CD4-positive, alpha-beta T cell treated with Interleukin-12 subunit alpha and Interleukin-12 subunit beta, for 1 hour (primary cell): ENCODE results near the gene CFAP70.
A peak's percentile ranks its signal among the peaks of the same experiment; 100 is the strongest.

Experiments
- DNase-seq: peaks from one replicate; pipeline ENCODE4 v3.0.0-alpha.2; 2020

The CFAP70 gene

DNA sequence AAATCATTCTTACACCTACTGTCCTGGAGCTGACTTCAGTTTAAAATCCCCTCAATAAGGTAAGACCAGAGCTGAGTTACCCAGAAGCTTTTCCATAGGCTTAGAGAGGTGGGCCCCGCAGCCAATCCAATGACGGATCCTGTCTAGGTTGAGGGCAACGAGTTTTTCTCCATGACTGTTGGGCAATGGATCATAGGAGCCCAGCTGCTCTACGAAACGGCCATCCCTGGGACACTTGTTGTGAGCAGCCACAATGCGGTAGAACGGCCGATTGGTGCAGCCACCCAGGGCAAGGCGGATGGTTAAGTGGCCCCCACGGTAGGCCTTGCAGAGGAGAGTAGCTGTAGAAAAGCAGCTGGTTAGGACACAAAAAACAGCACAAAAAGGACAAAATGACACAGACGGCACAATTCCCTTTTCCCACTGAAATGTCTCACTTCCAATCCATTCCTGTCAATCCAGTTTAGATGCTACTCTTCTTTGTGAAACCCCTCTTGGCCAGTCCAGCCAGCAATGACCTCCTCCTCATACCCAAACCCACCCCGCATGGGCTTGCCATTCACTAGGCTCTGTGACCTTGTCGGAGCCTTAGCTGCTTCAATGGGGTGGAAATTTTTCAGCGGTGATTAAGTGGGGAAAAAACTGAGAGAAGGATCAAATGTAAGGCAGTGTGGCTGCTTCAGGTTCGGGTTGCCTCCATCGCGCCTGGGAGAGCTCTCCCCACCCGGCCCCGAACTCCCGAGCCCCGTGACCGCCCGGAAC is 106.8 kb downstream of the CFAP70 start:
- no peak for DNase-seq

DNA sequence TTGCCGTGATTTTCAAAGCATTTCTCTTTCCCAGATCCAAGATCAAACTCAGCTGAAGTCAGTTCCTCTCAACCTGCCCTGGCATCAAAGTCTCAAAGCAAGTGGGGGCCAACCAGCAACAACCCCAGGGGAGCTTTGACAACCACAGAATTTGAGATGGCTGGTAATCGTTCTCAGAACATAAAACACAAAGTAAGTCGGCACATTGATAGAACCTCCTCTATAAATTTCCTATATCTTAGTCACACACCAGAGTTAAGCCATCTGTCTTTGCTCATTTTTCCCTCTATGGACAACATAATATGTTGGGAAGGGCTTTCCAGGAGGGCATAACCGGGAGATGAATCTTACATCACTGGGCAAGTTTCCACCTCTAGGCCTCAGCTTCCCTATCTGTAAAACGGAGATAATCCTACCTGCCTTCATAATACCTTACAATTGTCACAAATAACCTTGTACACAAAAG is 110.4 kb downstream of the CFAP70 start:
- no peak for DNase-seq

DNA sequence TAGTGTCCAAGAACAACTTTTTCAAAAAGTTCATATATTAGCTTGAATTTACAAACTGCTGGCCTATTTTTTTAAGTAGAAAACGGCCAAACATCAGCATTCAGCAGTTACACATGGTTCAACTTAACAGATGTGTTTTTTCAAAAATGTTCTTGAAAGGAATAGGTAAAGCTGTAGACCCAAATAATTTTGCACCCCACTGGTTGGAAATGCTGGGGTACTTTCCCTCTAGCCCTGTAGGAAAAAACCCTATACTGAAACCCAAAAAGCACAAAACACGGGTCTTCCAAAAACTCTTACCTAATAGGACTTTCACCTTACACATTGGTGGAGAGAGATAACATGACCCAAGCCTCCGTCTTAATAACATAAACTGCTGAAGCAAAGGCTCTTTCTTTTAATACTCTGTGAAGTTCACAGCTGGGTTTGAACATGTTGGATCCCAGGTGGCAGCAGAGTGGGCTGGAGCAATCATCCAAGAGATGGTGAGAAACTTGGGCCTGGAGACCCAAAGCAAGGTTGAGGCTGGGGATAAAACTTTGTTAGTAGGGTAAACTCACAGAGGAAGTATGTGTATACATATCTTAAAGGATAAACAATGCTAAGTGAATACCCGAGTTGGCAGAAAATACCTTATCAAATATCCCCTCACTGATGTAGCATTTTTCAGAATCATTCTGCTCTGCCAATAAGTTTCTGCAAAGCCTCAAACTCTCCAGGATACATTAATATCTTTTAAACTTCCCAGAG is 111.0 kb downstream of the CFAP70 start:
- no peak for DNase-seq

DNA sequence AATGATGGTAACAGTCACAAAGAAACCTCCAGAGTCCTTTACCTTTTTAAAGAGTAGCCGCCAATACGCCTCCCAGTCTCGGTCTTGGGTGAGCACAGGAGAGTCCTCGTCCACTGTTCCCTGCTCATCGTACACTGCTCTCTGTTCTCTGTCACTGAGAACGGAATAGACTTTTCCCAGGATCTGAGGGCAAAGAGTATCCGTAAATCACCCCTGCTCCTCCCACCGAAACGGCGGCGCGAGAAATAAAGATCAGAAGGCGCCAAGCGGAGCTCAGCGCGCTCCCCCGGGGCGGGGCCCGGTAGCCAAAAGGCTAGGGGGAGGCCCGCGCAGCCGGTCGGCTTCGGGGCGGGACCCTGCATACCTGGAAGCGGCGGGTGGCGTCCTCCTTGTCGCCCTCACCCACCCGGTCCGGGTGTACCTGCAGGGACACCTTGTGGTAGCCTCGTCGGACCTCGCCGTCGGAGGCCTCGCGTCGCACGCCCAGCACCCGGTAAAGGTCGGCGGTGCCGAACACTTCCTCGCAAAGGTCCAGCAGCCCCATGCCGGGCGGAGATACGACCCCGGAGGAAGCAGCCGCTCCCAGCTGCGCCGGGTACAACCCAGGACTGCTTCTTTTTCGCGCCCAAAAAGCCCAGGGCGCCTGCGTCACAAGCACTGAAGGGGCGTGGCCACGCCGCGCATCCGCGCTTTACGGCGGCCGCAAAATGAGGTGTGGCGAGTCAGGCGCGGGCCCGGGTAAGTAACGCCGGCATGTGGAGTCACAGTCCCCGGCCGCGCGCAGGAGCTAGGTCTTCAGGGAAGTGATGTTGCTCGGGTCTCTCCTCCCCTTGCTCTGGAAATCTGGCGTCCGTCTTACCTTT is 111.8 kb downstream of the CFAP70 start, which contains the start of gene DNAJC9:
Gene DNAJC9 (minus strand): TSS at position 610 of the 863 bp plus-strand sequence. CDS start 66 bp downstream, at position 544.
- DNase-seq = peak; percentile 97

DNA sequence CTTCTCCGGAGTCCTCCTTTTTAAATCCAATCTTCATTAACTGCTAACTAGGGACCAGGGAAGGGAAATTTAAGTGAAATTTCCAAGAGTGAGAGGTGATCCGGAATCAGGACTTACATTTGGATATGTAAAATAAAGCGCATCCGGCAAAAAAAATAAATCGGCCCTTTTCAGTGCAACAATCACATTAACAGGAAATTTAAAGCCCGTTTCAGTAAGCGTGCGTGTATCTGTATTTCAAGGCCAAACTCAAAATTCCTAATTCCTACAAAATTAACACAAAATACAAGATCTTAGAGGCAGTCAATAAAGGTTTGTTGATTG is 112.4 kb downstream of the CFAP70 start:
- no peak for DNase-seq

DNA sequence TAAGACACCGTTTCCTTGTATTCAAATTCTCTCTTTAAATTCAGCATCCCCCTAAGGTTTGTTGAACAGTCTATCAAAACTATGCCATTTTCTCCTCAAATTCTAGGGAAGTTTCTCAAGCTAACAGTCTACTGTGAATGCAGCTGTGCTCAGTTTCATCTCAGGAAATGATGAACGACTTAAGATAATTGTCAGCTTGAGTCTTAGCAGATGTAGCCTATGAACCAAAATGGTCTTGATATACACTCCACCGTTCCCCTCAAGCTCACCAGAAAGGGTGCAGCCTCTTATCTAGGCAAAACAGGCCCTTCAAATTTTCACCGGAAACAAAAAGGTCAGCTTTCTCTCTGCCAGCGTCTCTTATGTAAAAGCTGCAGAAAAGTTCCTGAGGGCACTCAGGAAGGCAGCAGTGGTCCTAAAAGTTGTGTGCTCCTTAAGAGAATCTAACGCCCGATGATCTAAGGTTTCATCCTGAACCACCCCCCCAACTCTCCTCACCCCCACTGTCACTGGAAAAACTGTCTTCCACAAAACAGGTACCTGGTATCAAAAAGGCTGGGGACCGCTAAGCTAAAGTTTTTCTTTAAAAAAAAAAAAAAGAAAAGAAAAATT is 113.7 kb downstream of the CFAP70 start:
- DNase-seq = no peak

DNA sequence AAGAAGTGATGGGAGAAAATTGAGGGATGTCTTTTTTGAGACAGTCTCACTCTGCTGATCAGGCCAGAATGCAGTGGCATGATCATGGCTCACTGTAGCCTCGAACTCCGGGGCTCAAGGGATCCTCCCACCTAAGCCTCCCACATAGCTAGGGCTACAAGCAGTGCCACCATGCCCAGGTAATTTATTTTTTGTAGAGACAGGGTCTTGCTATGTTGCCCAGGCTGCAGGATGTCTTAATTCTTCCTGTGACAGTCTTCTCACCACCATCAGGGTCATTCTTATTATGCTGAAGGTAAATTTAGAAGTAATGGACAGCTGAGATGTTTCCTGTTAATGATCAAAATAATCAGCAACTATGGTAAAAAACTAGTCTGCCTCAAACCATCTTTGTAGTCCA is 118.8 kb downstream of the CFAP70 start:
- no peak for DNase-seq

DNA sequence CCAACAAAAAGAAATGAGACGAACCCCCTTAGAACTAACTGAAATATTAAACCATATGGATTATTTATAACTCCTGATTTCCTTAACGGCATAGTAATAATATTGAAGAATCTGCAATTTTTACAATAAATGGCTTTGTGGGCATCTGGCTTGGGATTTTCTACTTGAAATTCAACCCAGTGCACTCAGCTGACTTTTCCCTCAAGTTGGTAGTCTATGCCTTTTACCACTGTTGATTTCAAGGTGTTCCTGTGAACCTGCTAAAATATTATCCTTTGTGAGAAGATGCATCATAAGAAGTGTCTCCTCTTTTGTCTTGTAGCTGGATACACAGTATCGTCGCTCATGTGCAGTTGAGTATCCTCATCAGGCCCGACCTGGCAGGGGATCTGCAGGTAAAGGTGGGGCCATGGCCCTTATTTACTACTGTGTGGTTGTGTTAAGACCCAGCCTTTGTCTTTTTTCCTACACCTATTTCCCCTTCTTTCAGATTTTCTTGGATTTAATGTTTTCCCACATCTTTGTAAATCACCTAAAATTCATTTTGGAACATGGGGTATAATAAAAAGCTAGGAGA is 119.6 kb downstream of the CFAP70 start:
- no peak for DNase-seq

DNA sequence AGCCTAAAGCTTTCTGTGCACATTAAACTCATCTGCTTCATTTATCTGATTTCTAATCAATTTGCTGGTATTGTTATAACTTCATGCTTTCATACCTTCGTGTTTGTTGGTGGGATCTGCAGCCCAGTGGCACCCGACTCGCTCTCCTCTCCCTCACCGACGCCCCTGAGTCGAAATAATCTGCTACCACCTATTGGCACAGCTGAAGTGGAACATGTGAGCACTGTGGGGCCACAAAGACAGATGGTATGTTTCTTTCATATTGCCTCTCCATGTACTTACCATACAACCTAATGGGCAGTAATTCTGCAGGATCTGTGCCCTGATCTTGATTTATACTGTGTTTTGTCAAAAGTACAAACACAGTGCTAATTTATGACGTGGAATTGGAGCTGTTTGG is 124.0 kb downstream of the CFAP70 start:
- DNase-seq = no peak

DNA sequence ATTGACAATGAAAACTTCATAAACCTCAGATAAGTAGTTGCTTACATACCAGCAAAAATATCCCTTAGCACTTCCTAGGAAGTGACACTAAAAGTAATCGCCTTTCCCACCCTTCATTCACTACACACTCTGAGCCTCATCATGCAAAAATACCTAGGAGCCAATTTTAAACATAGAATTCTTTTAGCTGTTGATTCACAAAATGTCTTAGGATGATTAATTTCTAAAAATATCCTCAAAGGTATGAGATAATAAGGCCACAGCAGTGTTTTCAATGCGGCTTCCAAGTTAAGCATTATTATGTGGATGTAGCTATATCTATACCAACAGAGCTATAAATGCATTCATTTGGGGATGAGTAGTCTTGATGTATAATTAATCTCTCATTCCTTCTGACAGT is 124.8 kb downstream of the CFAP70 start:
- no peak for DNase-seq

DNA sequence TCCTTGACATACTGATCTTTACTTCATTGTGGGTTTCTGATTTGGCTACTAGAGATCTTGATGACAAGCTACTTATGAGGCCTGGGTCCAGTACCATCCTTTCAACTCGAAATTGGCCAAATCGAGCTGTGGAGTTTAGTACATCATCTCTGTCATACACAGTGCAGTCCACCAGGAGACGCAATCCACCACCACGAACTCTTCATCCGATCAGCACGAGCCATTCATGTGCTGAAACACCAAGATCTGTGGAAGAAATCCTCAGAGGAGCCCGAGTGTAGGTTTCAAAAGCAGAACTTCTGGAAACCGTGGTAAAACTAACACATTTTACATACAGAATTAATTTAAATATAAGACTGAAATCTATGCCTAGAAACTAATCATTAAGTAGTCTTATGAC is 125.8 kb downstream of the CFAP70 start:
- no peak for DNase-seq

DNA sequence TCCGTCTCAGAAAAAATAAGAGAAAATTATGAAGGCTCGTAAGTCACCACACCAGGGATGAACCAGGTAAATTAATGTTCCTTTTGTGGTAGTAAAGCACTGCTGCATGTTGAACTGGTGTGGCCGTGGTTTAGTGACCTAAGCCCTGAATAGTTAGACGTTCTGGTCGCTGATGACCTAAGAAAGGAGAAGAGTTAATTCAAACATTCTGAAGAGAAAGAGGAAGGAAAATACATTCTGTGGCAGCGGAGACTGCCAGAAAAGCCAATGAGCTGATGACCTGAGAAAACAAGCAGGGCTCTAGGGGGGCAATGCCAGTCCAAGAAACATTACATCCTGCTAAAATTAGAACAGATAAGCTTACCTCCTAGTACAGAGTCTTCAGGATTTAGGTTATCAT is 129.1 kb downstream of the CFAP70 start:
- DNase-seq = no peak

DNA sequence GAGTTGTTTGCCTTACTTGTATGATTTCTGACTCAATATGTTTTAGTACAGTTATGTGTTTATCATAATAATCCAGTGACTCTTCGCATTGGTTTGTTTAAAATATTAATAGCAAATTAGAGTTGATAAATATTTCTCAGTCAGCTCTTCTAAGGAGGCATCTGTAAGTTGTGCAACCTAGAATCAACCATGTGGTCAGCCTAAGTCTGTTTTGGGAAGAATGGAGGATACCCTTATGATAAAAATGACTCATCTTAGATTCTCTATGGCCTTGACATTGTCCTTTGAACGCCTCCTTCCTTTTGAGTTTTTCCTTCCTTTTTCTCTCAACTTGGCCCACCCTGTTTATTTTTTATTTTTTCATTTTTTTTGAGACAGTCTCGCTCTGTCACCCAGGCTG is 130.4 kb downstream of the CFAP70 start:
- no peak for DNase-seq

DNA sequence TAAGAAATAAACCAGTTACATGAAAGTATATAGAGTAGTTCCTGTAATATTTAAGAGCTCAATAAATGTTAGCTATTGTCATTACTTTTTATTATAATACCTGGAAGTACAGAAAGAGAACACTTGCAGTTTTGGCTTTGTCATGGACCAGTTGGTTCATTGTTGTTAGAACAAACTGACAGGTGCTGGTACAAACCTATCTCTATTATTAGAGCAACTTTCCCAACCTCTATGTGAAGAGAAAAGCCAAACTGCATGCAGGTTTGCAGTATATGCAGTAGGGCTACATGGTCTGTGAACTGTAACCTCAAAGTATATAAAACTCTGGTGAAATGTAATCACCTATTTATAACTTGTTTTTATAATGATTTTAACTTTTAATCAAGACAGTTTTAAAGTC is 132.0 kb downstream of the CFAP70 start:
- DNase-seq = no peak

DNA sequence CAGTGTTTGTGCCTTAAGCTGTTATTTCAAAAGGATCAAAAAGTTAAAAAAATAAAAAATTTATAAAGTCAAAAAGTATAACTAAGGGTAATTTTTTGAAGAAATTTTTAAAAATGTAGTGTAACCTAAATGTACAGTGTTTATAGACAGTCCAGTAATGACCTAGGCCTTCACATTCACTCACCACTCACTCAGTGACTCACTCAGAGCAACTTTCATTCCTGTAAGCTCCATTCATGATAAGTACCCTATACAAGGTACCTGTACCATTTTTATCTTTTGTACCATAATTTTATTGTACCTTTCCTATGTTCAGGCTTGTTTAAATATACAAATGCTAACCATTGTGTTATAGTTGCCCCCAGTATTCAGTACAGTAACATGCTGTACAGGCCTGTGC is 133.1 kb downstream of the CFAP70 start:
- DNase-seq = no peak

DNA sequence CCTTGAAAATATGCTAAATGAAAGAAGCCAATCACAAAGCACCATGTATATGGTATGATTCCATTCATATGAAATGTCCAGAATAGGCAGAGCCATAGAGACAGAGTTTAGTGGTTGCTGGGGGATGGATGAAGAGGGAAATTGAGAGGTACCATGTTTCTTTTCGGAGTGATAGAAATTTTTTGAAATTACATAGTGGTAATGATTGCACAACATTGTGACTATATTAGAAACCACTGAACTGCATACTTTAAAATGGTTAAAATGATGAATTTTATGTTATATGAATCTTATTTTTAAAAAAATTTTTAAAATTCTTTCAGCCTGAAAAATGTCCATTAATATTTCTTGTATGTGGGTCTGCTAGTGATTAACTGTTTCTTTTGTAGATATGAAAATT is 137.7 kb downstream of the CFAP70 start:
- DNase-seq = no peak

DNA sequence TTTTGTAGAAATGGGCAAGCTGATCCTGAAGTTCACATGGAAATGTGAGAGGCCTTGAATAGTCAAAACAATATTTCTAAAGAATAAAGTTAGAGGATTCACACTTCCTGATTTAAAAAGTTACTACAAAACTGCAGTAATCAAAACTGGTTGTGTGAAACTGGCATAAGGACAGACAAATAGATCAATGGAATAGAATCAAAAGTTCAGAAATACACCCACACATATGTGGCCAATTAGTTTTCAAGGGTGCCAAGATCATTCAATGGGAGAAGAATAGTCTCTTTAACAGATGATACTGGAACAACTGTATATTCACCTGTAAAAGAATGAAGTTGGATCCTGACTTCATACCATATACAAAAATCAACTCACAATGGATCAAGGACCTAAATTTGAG is 139.3 kb downstream of the CFAP70 start:
- no peak for DNase-seq

DNA sequence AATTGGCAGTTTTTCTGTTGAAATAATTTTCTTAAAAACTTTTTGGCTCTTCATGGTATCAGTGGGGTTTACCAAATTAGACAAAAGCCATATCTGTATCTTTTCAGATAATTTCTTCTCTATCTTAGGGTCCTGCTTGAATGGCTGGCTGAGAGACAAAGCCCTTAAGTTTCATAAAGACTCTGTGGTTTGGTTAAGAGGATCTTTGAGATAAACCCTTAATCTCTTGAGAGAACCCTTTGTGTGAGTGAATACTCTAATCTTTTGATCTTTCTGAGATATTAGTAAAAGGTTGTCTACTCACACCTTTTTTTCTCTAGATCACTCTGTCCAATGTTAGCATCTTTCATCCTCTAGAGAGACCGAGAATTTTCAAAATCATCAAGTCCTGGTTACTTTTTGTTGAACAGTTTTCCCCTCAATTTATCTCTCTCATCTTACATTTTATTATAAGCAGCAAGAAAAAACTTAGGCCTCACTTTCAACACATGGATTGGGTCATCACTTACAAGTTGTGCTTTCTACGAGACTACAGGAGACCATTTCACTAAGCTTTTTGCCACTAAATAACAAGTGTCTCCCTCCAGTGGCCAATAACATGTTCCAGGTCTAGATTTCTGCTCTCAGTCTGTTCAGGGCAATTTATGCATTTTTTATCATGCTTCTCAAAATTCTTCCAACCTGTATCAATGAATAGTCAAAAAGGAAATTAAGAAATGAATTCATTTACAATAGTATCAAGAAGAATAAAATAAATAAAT is 140.1 kb downstream of the CFAP70 start:
- DNase-seq = peak; percentile 7

DNA sequence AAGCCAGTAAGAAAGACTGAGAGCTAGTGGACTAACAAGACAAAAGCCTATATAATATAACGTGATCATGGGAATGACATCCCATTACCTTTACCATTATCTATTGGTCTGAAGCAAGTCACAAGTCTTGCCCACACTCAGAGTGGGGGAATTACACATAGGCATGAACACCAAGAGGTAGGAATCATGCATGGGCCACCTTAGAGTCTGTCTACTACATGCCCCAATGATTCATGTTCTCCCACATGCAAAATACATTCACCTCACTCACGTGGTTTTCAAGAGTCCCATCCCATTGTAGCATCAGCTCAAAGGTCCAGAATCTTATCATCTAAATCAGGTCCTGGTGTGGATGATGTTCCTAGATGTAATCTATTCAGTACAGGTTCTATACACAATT is 141.0 kb downstream of the CFAP70 start:
- DNase-seq = no peak

DNA sequence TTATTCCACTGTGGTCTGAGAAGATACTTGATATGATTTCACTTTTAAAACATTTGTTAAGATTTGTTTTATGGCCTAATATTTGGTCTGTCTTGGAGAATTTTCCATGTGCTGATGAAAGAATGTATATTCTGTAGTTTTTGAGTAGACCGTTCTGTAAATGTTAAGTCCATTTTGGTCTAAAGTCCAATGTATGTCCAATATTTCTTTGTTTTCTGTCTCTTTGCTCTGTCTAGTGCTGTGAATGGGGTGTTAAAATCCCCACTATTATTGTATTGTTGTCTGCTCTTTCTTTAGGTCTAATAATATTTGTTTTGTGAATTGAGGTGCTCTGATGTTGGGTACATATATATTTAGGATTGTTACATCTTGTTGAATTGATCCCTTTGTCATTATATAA is 142.9 kb downstream of the CFAP70 start:
- no peak for DNase-seq

DNA sequence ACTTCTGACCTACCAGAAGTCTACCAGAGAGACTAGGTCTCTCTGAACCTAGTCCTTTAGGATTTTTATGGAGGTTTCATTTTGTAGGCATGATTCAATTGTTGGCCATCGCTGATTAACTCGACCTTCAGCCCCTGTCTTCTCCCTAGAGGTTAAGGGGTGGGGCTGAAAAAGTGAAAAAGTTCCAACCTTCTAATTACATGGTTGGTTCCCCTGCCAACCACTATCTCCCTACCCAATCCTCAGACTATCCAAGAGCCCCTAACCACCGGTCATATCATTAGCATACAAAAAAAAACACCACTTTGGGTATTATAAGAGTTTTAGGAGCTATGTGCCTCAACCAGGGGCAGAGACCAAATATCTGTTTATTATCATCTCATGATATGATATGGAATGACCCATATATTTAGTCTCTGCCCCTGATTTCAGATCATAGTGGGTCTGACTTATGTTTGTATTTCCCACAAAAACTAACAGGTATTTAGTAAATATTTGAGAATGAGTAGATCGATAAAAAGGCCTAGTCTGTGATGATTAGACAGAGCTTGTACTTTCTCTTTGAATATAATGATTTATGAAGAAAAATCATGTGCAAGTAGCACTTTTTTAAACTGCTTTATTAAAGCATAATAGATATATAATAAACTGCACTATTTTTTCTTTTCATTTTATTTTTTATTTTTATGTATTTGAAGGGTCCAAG is 147.4 kb downstream of the CFAP70 start:
- DNase-seq = no peak
